Measurements from ENCODE around the gene TNFSF18. TPM values are rescaled to one million over a fixed set of nuclear protein-coding genes. Genes with fewer than 3 reads are reported as not detected.

TNFSF18 gene
- total RNA-seq, 3 donors from 2014 or later (not counting 1 experiment from before 2014, with no cell fraction given), result 0.18 TPM; not detected in 2

GRCh38 chr1:172990598-172991215 lies 60.0 kb downstream of the TNFSF18 start:
- H3K9me3 ChIP-seq (ENCODE audit: control insufficient read depth, insufficient read depth, low read length), result no peaks in the 10 kb centered on the region
- no peak overlapping the region for H3K4me3 ChIP-seq (ENCODE audit: low read length)
- TF ChIP-seq CTCF (IDR thresholded peaks at IDR 0.05), result no peak
- H3K36me3 ChIP-seq (ENCODE audit: control insufficient read depth, insufficient read depth, low read length), result no peaks in the 10 kb centered on the region
- no peak for DNase-seq
- H3K4me1 ChIP-seq (ENCODE audit: control insufficient read depth, insufficient read depth, low read length), result no peaks in the 10 kb centered on the region
- H3K4me1 Mint-ChIP-seq, result no peaks in the 10 kb centered on the region
- H3K27me3 ChIP-seq (ENCODE audit: control insufficient read depth, insufficient read depth, low read length), result no peaks in the 10 kb centered on the region
- WGBS (ENCODE audit: insufficient coverage), result no CpG with 5 or more reads among the region's 3 CpGs
- no peaks in the 10 kb centered on the region for H3K27me3 Mint-ChIP-seq (ENCODE audit: low read depth in 2 of 2)
- H3K9me3 Mint-ChIP-seq, result no peaks in the 10 kb centered on the region
- ATAC-seq, result no peak
- no peaks in the 10 kb centered on the region for H3K36me3 Mint-ChIP-seq
- H3K27ac ChIP-seq (ENCODE audit: low read length), result no peak overlapping the region
- H3K27ac Mint-ChIP-seq, result no peak overlapping the region
- H3K4me3 Mint-ChIP-seq, result no peak overlapping the region
- intact Hi-C loops (cut with micrococcal nuclease), result no loop called here

Other genes with a start within 250 kb of the TNFSF18 start
- gene TNFSF4, start 156.4 kb upstream of the TNFSF18 start, total RNA-seq, result 1 to 10 TPM; 1.7 to 3.7 (median 2.9) TPM